K562 (cell line): ENCODE data around the gene PPP1CC. TPM values are rescaled to one million over a fixed set of nuclear protein-coding genes. Genes with fewer than 3 reads are reported as not detected.

Experiments used
- ATAC-seq: fragments of 200-7000 bp; cut with Tn5 transposase; 3 replicates; pipeline ENCODE4 v1.9.1; 2020; ENCODE audit warnings: moderate library complexity
- BruUV-seq: library from RNA; stranded (reverse); fragments of 400-500 nt; replicated peaks from 2 replicates; lab custom pipeline; 2021; lab: Mats Ljungman, UMichigan
- CTCF ChIA-PET: fragments of 300-600 bp; formaldehyde crosslinking; extraction: SDS; loops from one replicate; lab custom pipeline; 2021; ENCODE audit warnings: low intra/inter-chr PET ratio; lab: Yijun Ruan, JAX
- POLR2A ChIA-PET: fragments of 300-600, 350-650 bp; sonication (Branson Sonifier 250); formaldehyde crosslinking; extraction: SDS; loops from one replicate; lab custom pipeline; 2021; ENCODE audit warnings: antibody characterized with exemption, inconsistent platforms; lab: Yijun Ruan, JAX
- DNase-seq, 4 experiments: peaks; one replicate each; pipeline versions ENCODE4 v3.0.0 to v3.0.0-alpha.2; 2011 to 2018; ENCODE audit warnings: low spot score in 3 of 4, mixed read lengths in 3 of 4; ENCODE audit errors: extremely low read depth in 1 of 4
- FAIRE-seq: peaks from 2 replicates; lab custom pipeline; 2011; peaks lifted over from hg19 to GRCh38; lab: Jason Lieb, UNC
- H2AFZ ChIP-seq: 2 replicates; pipeline ENCODE4 v1.6.0; 2011; ENCODE audit warnings: low read depth, low read length, control low read depth, inconsistent platforms
- H3K27ac ChIP-seq: fragments of 200-600 bp; 3 replicates; pipeline ENCODE4 v1.8.0; 2011; ENCODE audit warnings: low read depth, mild to moderate bottlenecking, control low read depth, inconsistent platforms, low read length, moderate library complexity, mixed read lengths; ENCODE audit errors: extremely low read depth
- H3K27me3 ChIP-seq, 2 experiments: fragments of 300-600 bp in 1 of 2; 2 replicates in 1 of 2; 3 replicates in 1 of 2; pipeline versions ENCODE4 v1.6.0 to v1.8.0; 2011; ENCODE audit warnings: inconsistent platforms in 2 of 2, low read length in 2 of 2, mild to moderate bottlenecking in 1 of 2, mixed read lengths in 1 of 2, moderate library complexity in 1 of 2; ENCODE audit not compliant: control insufficient read depth in 2 of 2, insufficient read depth in 2 of 2
- H3K36me3 ChIP-seq: fragments of 300-600 bp; 3 replicates; pipeline ENCODE4 v1.8.0; 2011; ENCODE audit warnings: mild to moderate bottlenecking, low read length, inconsistent platforms; ENCODE audit not compliant: control insufficient read depth, insufficient read depth
- H3K4me1 ChIP-seq, 2 experiments: fragments of 200-600 bp in 1 of 2; replicated peaks in 1 of 2; 2 replicates in 1 of 2; 3 replicates in 1 of 2; pipeline versions ENCODE4 v1.5.1 to v1.8.0; 2011; ENCODE audit warnings: inconsistent platforms in 2 of 2, low read length in 2 of 2, mild to moderate bottlenecking in 1 of 2, mixed read lengths in 1 of 2, moderate library complexity in 1 of 2; ENCODE audit not compliant: control insufficient read depth in 2 of 2, insufficient read depth in 2 of 2
- H3K4me2 ChIP-seq: 2 replicates; pipeline ENCODE4 v1.6.1; 2011; ENCODE audit warnings: low read length, control low read depth, inconsistent platforms, mixed read lengths; ENCODE audit not compliant: insufficient read depth
- H3K4me3 ChIP-seq: fragments of 200-600 bp; sonication (generic), shearing (Covaris generic); 2 replicates; pipeline ENCODE4 v1.5.1; 2016; ENCODE audit warnings: control low read depth, inconsistent platforms
- H3K79me2 ChIP-seq: fragments of 200-600 bp; 3 replicates; pipeline ENCODE4 v1.8.0; 2011; ENCODE audit warnings: low read length, inconsistent platforms; ENCODE audit not compliant: control insufficient read depth, insufficient read depth
- H3K9ac ChIP-seq, 2 experiments: 2 replicates each; pipeline versions ENCODE4 v1.6.0 to v1.6.1; 2011; ENCODE audit warnings: low read depth in 2 of 2, low read length in 2 of 2, control low read depth in 1 of 2, inconsistent platforms in 1 of 2, mild to moderate bottlenecking in 1 of 2, mixed read lengths in 1 of 2; ENCODE audit not compliant: insufficient read depth in 1 of 2
- H3K9me1 ChIP-seq: one replicate; pipeline ENCODE4 v1.6.0; 2011; ENCODE audit warnings: inconsistent platforms, mild to moderate bottlenecking, low read length, moderate library complexity; ENCODE audit not compliant: control insufficient read depth, insufficient read depth
- H3K9me3 ChIP-seq: replicated peaks from 2 replicates; pipeline ENCODE4 v1.5.1; 2011; ENCODE audit warnings: low read depth, low read length, inconsistent platforms; ENCODE audit not compliant: control insufficient read depth, insufficient read depth
- H4K20me1 ChIP-seq: replicated peaks from 2 replicates; pipeline ENCODE4 v1.6.1; 2011; ENCODE audit warnings: low read length, inconsistent platforms, mixed read lengths; ENCODE audit not compliant: control insufficient read depth, insufficient read depth
- C11orf30 ChIP-seq: fragments of 450-650 bp; IDR thresholded peaks from 2 replicates; pipeline ENCODE4 v1.6.1; 2016; ENCODE audit warnings: low read depth, mild to moderate bottlenecking
- ELF2 ChIP-seq: fragments of 250-450 bp; sonication (Bioruptor Pico); IDR thresholded peaks from 2 replicates; pipeline ENCODE4 v1.5.0; 2021; ENCODE audit warnings: mild to moderate bottlenecking
- MEF2D ChIP-seq: conservative IDR thresholded peaks from 2 replicates; pipeline ENCODE4 v1.6.1; 2016; ENCODE audit warnings: low read depth, missing genetic modification characterization, missing compliant biosample characterization
- NCOA2 ChIP-seq, 2 experiments: fragments of 450-650 bp; IDR thresholded peaks; 2 replicates each; pipeline ENCODE4 v1.6.1; 2018; ENCODE audit warnings: mild to moderate bottlenecking in 2 of 2, moderate library complexity in 1 of 2; ENCODE audit not compliant: partially characterized antibody in 2 of 2
- NFXL1 ChIP-seq: fragments of 450-650 bp; formaldehyde crosslinking; IDR thresholded peaks from 2 replicates; pipeline ENCODE4 v1.4.0; 2021; ENCODE audit warnings: mild to moderate bottlenecking
- RFX1 ChIP-seq: fragments of 450-650 bp; IDR thresholded peaks from 2 replicates; pipeline ENCODE4 v1.6.1; 2016; ENCODE audit warnings: mild to moderate bottlenecking, moderate library complexity
- SIRT6 ChIP-seq: IDR thresholded peaks from one replicate; pipeline ENCODE4 v1.6.1; 2012; ENCODE audit warnings: low read depth, mild to moderate bottlenecking, control low read depth, inconsistent platforms, low read length, moderate library complexity
- TSC22D4 ChIP-seq: fragments of 450-650 bp; IDR thresholded peaks from 2 replicates; pipeline ENCODE4 v1.6.1; 2016; ENCODE audit warnings: missing genetic modification characterization, missing biosample characterization, control low read depth
- YY1 ChIP-seq, 3 experiments: IDR thresholded peaks; 2 replicates each; pipeline ENCODE4 v1.6.1; 2011; ENCODE audit warnings: low read length in 2 of 3, mild to moderate bottlenecking in 2 of 3, moderate library complexity in 2 of 3, borderline replicate concordance in 1 of 3, control low read depth in 1 of 3, low read depth in 1 of 3; ENCODE audit not compliant: insufficient read depth in 3 of 3, insufficient replicate concordance in 2 of 3, control insufficient read depth in 1 of 3, insufficient read length in 1 of 3; ENCODE audit errors: extremely low read depth in 1 of 3
- ZKSCAN3 ChIP-seq: fragments of 250-450 bp; sonication (Bioruptor Pico); IDR thresholded peaks from 2 replicates; pipeline ENCODE4 v1.4.0; 2020
- ZNF133 ChIP-seq: fragments of 250-450 bp; sonication (Bioruptor Pico); IDR thresholded peaks from 2 replicates; pipeline ENCODE4 v1.4.0; 2020; ENCODE audit warnings: mild to moderate bottlenecking
- ZNF717 ChIP-seq: fragments of 250-450 bp; sonication (Bioruptor Pico); IDR thresholded peaks from 2 replicates; pipeline ENCODE4 v1.5.0; 2021
- ZNF778 ChIP-seq: fragments of 450-650 bp; formaldehyde crosslinking; IDR thresholded peaks from 2 replicates; pipeline ENCODE4 v1.4.0; 2020; ENCODE audit warnings: mild to moderate bottlenecking, moderate library complexity
- whole genome bisulfite sequencing: fragments of 100-300 bp; shearing (Covaris generic); methylation state at CpG from one replicate; pipeline ENCODE4 v1.1.6; 2016; ENCODE audit warnings: low coverage, mixed read lengths; ENCODE audit not compliant: insufficient coverage; ENCODE audit errors: missing lambda C conversion rate; 5-methylcytosine and 5-hydroxymethylcytosine counted together
- in situ Hi-C: fragments of 300-500 bp; cut with MboI; formaldehyde crosslinking; loops from 4 replicates; pipeline ENCODE4 v1.15.0; 2018; ENCODE audit warnings: inconsistent platforms, mixed read lengths
- intact Hi-C: fragments of 100-400 bp; cut with micrococcal nuclease; formaldehyde crosslinking; loops from 2 replicates; pipeline ENCODE4 v1.14.2; 2022
- polyA plus RNA-seq, 8 experiments: library from polyadenylated mRNA; depleted of rRNA in 4 of 8; stranded (reverse) in 5 of 8; unstranded in 3 of 8; fragments of >200 nt; fragmentation: Nextera tagmentation in 2 of 8; fragmentation: Illumina TruSeq in 1 of 8; extraction: Ambion mirVana in 2 of 8; extraction: Trizol in 1 of 8; gene quantifications; 2 replicates each; pipeline versions ENCODE4 v1.2.1 to v1.2.3, GENCODE V29; 2011 to 2014; ENCODE audit warnings: inconsistent platforms in 1 of 8, missing spikeins in 1 of 8
- total RNA-seq, 7 experiments: library from RNA; depleted of rRNA in 6 of 7; stranded (reverse); fragments of >200 nt in 6 of 7; fragmentation: Illumina TruSeq in 2 of 7; extraction: Trizol in 2 of 7; gene quantifications; 2 replicates each; pipeline versions ENCODE4 v1.2.1 to v1.2.3, GENCODE V29; 2011 to 2021; ENCODE audit warnings: low replicate concordance in 1 of 7
- TF ChIP-seq, protein P1 (sequence below): fragments of 450-650 bp; IDR thresholded peaks from 2 replicates; pipeline ENCODE4 v1.6.1; 2018; ENCODE audit not compliant: partially characterized antibody
- TF ChIP-seq, protein P2 (sequence below): fragments of 450-650 bp; IDR thresholded peaks from 2 replicates; pipeline ENCODE4 v1.6.1; 2016; ENCODE audit warnings: mild to moderate bottlenecking

PPP1CC gene
- total and polyA plus RNA-seq, 9 of the 15 experiments (the other 6 are each of a cell fraction or from before 2014, with no cell fraction given): 67.4 to 286 (median 195) TPM

GRCh38 chr12:110690127-110690430, 52.6 kb downstream of the PPP1CC start:
- H3K4me2 ChIP-seq: no peak overlapping the region; the same call in 1 of the 2 replicates
- WGBS: 21% methylated on average over 4 of the region's 4 CpGs
- no peak overlapping the region for H3K4me3 ChIP-seq
- BruUV-seq: no TSS peak
- FAIRE-seq (no peak), DNase-seq (no peak), ATAC-seq (no peak)
- no peaks in the 10 kb centered on the region for H3K9me3 ChIP-seq
- H4K20me1 ChIP-seq: no peaks in the 10 kb centered on the region; the same call in none of the 2 replicates
- H3K9ac ChIP-seq: 0 out of 4 replicates have a peak overlapping the region, but pooled peaks of 1 of the 2 experiments have one; percentile 33
- TF ChIP-seq RFX1 (no peak), C11orf30 (no peak), SIRT6 (no peak), NCOA2 (IDR thresholded peaks at IDR 0.05; ENCODE audit: partially characterized antibody in 2 of 2) (no peak), ZNF133 (CRISPR knock-in tag) (no peak), NFXL1 (no peak), ZNF717 (CRISPR knock-in tag) (no peak), ZKSCAN3 (CRISPR knock-in tag) (no peak), YY1 (IDR thresholded peaks at IDR 0.05; ENCODE audit: borderline replicate concordance in 1 of 3, control insufficient read depth in 1 of 3, extremely low read depth in 1 of 3, insufficient read depth in 3 of 3, insufficient read length in 1 of 3, insufficient replicate concordance in 2 of 3, low read depth in 1 of 3, low read length in 2 of 3) (no peak), TSC22D4 (tag) (no peak), MEF2D (tag) (no peak), ELF2 (CRISPR knock-in tag) (no peak), ZNF778 (CRISPR knock-in tag) (no peak)
- TF ChIP-seq, protein P1, sequence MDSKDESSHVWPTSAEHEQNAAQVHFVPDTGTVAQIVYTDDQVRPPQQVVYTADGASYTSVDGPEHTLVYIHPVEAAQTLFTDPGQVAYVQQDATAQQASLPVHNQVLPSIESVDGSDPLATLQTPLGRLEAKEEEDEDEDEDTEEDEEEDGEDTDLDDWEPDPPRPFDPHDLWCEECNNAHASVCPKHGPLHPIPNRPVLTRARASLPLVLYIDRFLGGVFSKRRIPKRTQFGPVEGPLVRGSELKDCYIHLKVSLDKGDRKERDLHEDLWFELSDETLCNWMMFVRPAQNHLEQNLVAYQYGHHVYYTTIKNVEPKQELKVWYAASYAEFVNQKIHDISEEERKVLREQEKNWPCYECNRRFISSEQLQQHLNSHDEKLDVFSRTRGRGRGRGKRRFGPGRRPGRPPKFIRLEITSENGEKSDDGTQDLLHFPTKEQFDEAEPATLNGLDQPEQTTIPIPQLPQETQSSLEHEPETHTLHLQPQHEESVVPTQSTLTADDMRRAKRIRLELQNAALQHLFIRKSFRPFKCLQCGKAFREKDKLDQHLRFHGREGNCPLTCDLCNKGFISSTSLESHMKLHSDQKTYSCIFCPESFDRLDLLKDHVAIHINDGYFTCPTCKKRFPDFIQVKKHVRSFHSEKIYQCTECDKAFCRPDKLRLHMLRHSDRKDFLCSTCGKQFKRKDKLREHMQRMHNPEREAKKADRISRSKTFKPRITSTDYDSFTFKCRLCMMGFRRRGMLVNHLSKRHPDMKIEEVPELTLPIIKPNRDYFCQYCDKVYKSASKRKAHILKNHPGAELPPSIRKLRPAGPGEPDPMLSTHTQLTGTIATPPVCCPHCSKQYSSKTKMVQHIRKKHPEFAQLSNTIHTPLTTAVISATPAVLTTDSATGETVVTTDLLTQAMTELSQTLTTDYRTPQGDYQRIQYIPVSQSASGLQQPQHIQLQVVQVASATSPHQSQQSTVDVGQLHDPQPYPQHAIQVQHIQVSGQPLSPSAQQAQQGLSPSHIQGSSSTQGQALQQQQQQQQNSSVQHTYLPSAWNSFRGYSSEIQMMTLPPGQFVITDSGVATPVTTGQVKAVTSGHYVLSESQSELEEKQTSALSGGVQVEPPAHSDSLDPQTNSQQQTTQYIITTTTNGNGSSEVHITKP: no peak
- TF ChIP-seq, protein P2, sequence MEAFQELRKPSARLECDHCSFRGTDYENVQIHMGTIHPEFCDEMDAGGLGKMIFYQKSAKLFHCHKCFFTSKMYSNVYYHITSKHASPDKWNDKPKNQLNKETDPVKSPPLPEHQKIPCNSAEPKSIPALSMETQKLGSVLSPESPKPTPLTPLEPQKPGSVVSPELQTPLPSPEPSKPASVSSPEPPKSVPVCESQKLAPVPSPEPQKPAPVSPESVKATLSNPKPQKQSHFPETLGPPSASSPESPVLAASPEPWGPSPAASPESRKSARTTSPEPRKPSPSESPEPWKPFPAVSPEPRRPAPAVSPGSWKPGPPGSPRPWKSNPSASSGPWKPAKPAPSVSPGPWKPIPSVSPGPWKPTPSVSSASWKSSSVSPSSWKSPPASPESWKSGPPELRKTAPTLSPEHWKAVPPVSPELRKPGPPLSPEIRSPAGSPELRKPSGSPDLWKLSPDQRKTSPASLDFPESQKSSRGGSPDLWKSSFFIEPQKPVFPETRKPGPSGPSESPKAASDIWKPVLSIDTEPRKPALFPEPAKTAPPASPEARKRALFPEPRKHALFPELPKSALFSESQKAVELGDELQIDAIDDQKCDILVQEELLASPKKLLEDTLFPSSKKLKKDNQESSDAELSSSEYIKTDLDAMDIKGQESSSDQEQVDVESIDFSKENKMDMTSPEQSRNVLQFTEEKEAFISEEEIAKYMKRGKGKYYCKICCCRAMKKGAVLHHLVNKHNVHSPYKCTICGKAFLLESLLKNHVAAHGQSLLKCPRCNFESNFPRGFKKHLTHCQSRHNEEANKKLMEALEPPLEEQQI: no peak
- ChIA-PET POLR2A (interaction anchor here (1.0 kb wide), 1 partner anchor 9 kb away, joined by 3 read pairs; no protein-coding TSS in a partner anchor), CTCF (no interaction called here)
- in situ Hi-C loops (no loop called here), intact Hi-C loops (no loop called here)
- peaks cover 14 to 30% of the 10 kb centered on the region in 2 experiments; a peak in 4 of 5 replicates for H3K27me3 ChIP-seq
- no peak overlapping the region for H3K27ac ChIP-seq
- no peaks in the 10 kb centered on the region for H3K36me3 ChIP-seq
- peaks cover 35 to 46% of the 10 kb centered on the region in 2 experiments for H3K4me1 ChIP-seq
- no peaks in the 10 kb centered on the region for H3K79me2 ChIP-seq
- peak overlapping the region; percentile 89; the same call in 1 of the 2 replicates for H2AFZ ChIP-seq
- peaks cover 5% of the 10 kb centered on the region for H3K9me1 ChIP-seq
